ENCODE results near the gene HSPA1B. TPM values are rescaled to one million over a fixed set of nuclear protein-coding genes. Genes with fewer than 3 reads are reported as not detected.
"Not testable (repeated sequence)": the region's sequence is repeated elsewhere in the genome, so short reads cannot be mapped to it uniquely, and the experiment has no call there.

Gene HSPA1B
- total and polyA plus RNA-seq, 2 experiments from 2014 or later = 111 to 172 TPM

GRCh38 chr6:31813465-31813849, 14.1 kb upstream of the HSPA1B start:
- WGBS (ENCODE audit: low lambda C conversion rate, missing lambda C conversion rate) = 98% methylated on average over 7 of the region's 7 CpGs
- H4K20me1 ChIP-seq (ENCODE audit: insufficient read depth, poor library complexity, severe bottlenecking) = no peaks in the 10 kb centered on the region
- peak overlapping the region; percentile 97 for H3K27ac ChIP-seq
- peak overlapping the region; percentile 85 for H3K4me2 ChIP-seq
- TF ChIP-seq EZH2phosphoT487 (IDR thresholded peaks at IDR 0.05; ENCODE audit: low read depth, severe bottlenecking, unreplicated experiment) (no peak), CTCF (IDR thresholded peaks at IDR 0.05; ENCODE audit: poor library complexity) (no peak), EZH2 (IDR thresholded peaks at IDR 0.05; ENCODE audit: borderline replicate concordance) (no peak)
- peaks cover 18% of the 10 kb centered on the region for H3K4me1 ChIP-seq (ENCODE audit: insufficient read depth)
- H3K4me3 ChIP-seq = no peak overlapping the region
- no peaks in the 10 kb centered on the region for H3K9me3 ChIP-seq (ENCODE audit: low read depth)
- H3K79me2 ChIP-seq = peaks cover 11% of the 10 kb centered on the region
- DNase-seq (ENCODE audit: low spot score) = no peak
- H3K27me3 ChIP-seq = no peaks in the 10 kb centered on the region
- H2AFZ ChIP-seq = peak overlapping the region; percentile 85
- no peaks in the 10 kb centered on the region for H3K36me3 ChIP-seq (replicated peaks; ENCODE audit: insufficient read depth, low read depth)
- no peaks in the 10 kb centered on the region for H3K9me2 ChIP-seq (replicated peaks; ENCODE audit: insufficient read depth)

- peak overlapping the region; percentile 10 for H2AFZ ChIP-seq
- H3K36me3 ChIP-seq (replicated peaks; ENCODE audit: insufficient read depth, low read depth) = no peaks in the 10 kb centered on the region
- no peaks in the 10 kb centered on the region for H3K27me3 ChIP-seq
- H3K4me3 ChIP-seq = peak overlapping the region; percentile 28
- peaks cover 22% of the 10 kb centered on the region for H3K4me1 ChIP-seq (ENCODE audit: insufficient read depth)
- no peaks in the 10 kb centered on the region for H3K9me2 ChIP-seq (replicated peaks; ENCODE audit: insufficient read depth)
- H3K4me2 ChIP-seq = peak overlapping the region; percentile 85
- TF ChIP-seq EZH2 (IDR thresholded peaks at IDR 0.05; ENCODE audit: borderline replicate concordance) (no peak), CTCF (IDR thresholded peaks at IDR 0.05; ENCODE audit: poor library complexity) (no peak), EZH2phosphoT487 (IDR thresholded peaks at IDR 0.05; ENCODE audit: low read depth, severe bottlenecking, unreplicated experiment) (no peak)
- peak; percentile 96 for DNase-seq (ENCODE audit: low spot score)
- peak overlapping the region; percentile 97 for H3K27ac ChIP-seq
- no peaks in the 10 kb centered on the region for H3K9me3 ChIP-seq (ENCODE audit: low read depth)
- H3K79me2 ChIP-seq = peaks cover 14% of the 10 kb centered on the region
- no peaks in the 10 kb centered on the region for H4K20me1 ChIP-seq (ENCODE audit: insufficient read depth, poor library complexity, severe bottlenecking)
- WGBS (ENCODE audit: low lambda C conversion rate, missing lambda C conversion rate) = 3% methylated on average over 12 of the region's 13 CpGs
Observed at GRCh38 chr6:31814677-31815024, 12.9 kb upstream of the HSPA1B start.

DNA sequence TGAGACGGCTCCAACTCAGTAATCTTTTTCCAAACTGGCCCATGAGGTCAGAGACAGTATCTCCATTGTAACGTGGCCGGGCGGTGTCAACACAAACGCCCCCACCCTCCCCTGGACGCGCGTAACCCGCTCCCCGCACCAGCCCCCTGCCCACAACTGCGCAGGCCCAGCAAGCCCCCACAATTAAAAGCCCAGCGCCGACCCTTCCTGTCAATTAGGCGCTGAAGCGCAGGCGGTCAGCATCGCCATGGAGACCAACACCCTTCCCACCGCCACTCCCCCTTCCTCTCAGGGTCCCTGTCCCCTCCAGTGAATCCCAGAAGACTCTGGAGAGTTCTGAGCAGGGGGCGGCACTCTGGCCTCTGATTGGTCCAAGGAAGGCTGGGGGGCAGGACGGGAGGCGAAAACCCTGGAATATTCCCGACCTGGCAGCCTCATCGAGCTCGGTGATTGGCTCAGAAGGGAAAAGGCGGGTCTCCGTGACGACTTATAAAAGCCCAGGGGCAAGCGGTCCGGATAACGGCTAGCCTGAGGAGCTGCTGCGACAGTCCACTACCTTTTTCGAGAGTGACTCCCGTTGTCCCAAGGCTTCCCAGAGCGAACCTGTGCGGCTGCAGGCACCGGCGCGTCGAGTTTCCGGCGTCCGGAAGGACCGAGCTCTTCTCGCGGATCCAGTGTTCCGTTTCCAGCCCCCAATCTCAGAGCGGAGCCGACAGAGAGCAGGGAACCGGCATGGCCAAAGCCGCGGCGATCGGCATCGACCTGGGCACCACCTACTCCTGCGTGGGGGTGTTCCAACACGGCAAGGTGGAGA, 12.3 kb upstream of the HSPA1B start, which contains the start of the genes HSPA1A and HSPA1L:
HSPA1A (plus strand) TSS at position 519 of the 814 bp plus-strand sequence; CDS start at position 733, 214 bp downstream.
HSPA1L (minus strand) TSS at position 259 of the 814 bp plus-strand sequence. CDS start 3,311 bp downstream, outside the sequence.
- peak within 1 kb of the TSS; percentile 85 for H3K4me2 ChIP-seq
- peaks cover 14% of the 10 kb centered on the region for H3K79me2 ChIP-seq
- no peaks in the 10 kb centered on the region for H3K27me3 ChIP-seq
- peak within 1 kb of the TSS; percentile 85 for H2AFZ ChIP-seq
- WGBS (ENCODE audit: low lambda C conversion rate, missing lambda C conversion rate) = 5% methylated on average over 48 of the region's 56 CpGs
- no peak for TF ChIP-seq CTCF (IDR thresholded peaks at IDR 0.05; ENCODE audit: poor library complexity)
- no peak for TF ChIP-seq EZH2phosphoT487 (IDR thresholded peaks at IDR 0.05; ENCODE audit: low read depth, severe bottlenecking, unreplicated experiment)
- TF ChIP-seq EZH2 (IDR thresholded peaks at IDR 0.05; ENCODE audit: borderline replicate concordance) = no peak
- H3K4me1 ChIP-seq (ENCODE audit: insufficient read depth) = peaks cover 27% of the 10 kb centered on the region
- no peaks in the 10 kb centered on the region for H3K36me3 ChIP-seq (replicated peaks; ENCODE audit: insufficient read depth, low read depth)
- DNase-seq (ENCODE audit: low spot score) = peak; percentile 94
- H4K20me1 ChIP-seq (ENCODE audit: insufficient read depth, poor library complexity, severe bottlenecking) = no peaks in the 10 kb centered on the region
- peak within 1 kb of the TSS; percentile 97 for H3K27ac ChIP-seq
- no peaks in the 10 kb centered on the region for H3K9me2 ChIP-seq (replicated peaks; ENCODE audit: insufficient read depth)
- peak within 1 kb of the TSS; percentile 47 for H3K4me3 ChIP-seq
- H3K9me3 ChIP-seq (ENCODE audit: low read depth) = no peaks in the 10 kb centered on the region

- not testable (repeated sequence) for H3K4me3 ChIP-seq; H3K9me3 ChIP-seq (ENCODE audit: low read depth); H3K36me3 ChIP-seq (replicated peaks; ENCODE audit: insufficient read depth, low read depth); DNase-seq (ENCODE audit: low spot score); H2AFZ ChIP-seq; H4K20me1 ChIP-seq (ENCODE audit: insufficient read depth, poor library complexity, severe bottlenecking); H3K27me3 ChIP-seq; H3K27ac ChIP-seq; H3K9me2 ChIP-seq (replicated peaks; ENCODE audit: insufficient read depth)
- 86% methylated on average over 16 of the region's 37 CpGs for WGBS (ENCODE audit: low lambda C conversion rate, missing lambda C conversion rate)
- peaks cover 20% of the 10 kb centered on the region for H3K79me2 ChIP-seq
- H3K4me1 ChIP-seq (ENCODE audit: insufficient read depth) = peaks cover 40% of the 10 kb centered on the region
- peak overlapping the region; percentile 70 for H3K4me2 ChIP-seq
Observed at GRCh38 chr6:31817133-31817928, 10.2 kb upstream of the HSPA1B start.

DNA sequence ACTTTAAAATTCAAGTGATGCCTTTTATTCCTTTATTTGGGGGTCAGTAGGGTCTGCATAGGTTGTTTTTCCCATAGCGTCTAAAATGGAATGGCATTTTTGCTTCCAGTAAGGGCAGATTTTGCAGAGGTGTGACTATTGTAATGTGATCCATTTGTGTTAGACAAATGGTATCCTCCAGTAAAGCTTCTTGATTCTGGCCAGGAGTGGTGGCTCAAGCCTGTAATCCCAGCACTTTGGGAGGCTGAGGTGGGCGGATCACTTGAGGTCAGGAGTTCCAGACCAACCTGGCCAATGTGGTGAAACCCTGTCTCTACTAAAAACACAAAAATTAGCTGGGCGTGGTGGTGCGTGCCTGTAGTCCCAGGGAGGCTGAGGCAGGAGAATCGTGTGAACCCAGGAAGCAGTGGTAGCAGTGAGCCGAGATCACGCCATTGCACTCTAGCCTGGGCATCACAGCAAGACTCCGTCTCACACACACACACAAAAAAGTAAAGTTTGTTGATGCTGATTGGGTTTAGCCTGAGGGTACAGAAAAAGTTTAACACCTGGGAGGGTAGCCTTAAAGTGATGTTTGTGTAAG, 9.5 kb upstream of the HSPA1B start:
- not testable (repeated sequence) for H3K9me3 ChIP-seq (ENCODE audit: low read depth); H3K36me3 ChIP-seq (replicated peaks; ENCODE audit: insufficient read depth, low read depth); H2AFZ ChIP-seq; H3K9me2 ChIP-seq (replicated peaks; ENCODE audit: insufficient read depth); H3K4me3 ChIP-seq; H4K20me1 ChIP-seq (ENCODE audit: insufficient read depth, poor library complexity, severe bottlenecking); H3K27me3 ChIP-seq; DNase-seq (ENCODE audit: low spot score); H3K27ac ChIP-seq
- WGBS (ENCODE audit: low lambda C conversion rate, missing lambda C conversion rate) = 90% methylated on average over 8 of the region's 8 CpGs
- peaks cover 40% of the 10 kb centered on the region for H3K4me1 ChIP-seq (ENCODE audit: insufficient read depth)
- H3K79me2 ChIP-seq = peaks cover 18% of the 10 kb centered on the region
- peak overlapping the region; percentile 70 for H3K4me2 ChIP-seq

Data from hepatocyte (in vitro differentiated cells).